HPDE6-E6E7 (cell line): ENCODE data around the gene PFKP.

Experiments used
- DNase-seq: peaks from one replicate; pipeline ENCODE4 v3.0.0; 2011; ENCODE audit warnings: missing footprints; ENCODE audit errors: extremely low spot score

PFKP gene

GRCh38 chr10:3116508-3117100, 49.3 kb downstream of the PFKP start:
- DNase-seq = no peak

GRCh38 chr10:3117486-3117885, 50.1 kb downstream of the PFKP start:
- DNase-seq = no peak

GRCh38 chr10:3118641-3119091, 51.3 kb downstream of the PFKP start:
- DNase-seq = no peak

GRCh38 chr10:3119796-3120459, 52.6 kb downstream of the PFKP start:
- no peak for DNase-seq

GRCh38 chr10:3122034-3122433, 54.7 kb downstream of the PFKP start:
- DNase-seq = no peak

GRCh38 chr10:3122486-3123205, 55.3 kb downstream of the PFKP start:
- no peak for DNase-seq

- DNase-seq = no peak
Observed at GRCh38 chr10:3123571-3124411, 56.4 kb downstream of the PFKP start.

GRCh38 chr10:3124412-3125175, 57.2 kb downstream of the PFKP start:
- no peak for DNase-seq

GRCh38 chr10:3125527-3126170, 58.3 kb downstream of the PFKP start:
- DNase-seq = no peak

GRCh38 chr10:3126249-3126648, 58.9 kb downstream of the PFKP start:
- DNase-seq = no peak

GRCh38 chr10:3126741-3127346, 59.5 kb downstream of the PFKP start:
- DNase-seq = no peak

GRCh38 chr10:3127921-3128320, 60.6 kb downstream of the PFKP start:
- DNase-seq = no peak

- no peak for DNase-seq
Observed at GRCh38 chr10:3128379-3129130, 61.2 kb downstream of the PFKP start.

GRCh38 chr10:3129581-3130340, 62.4 kb downstream of the PFKP start:
- no peak for DNase-seq

GRCh38 chr10:3131098-3131497, 63.8 kb downstream of the PFKP start:
- no peak for DNase-seq

- DNase-seq = no peak
Observed at GRCh38 chr10:3132036-3133025, 65.0 kb downstream of the PFKP start.

- no peak for DNase-seq
Observed at GRCh38 chr10:3133948-3134347, 66.6 kb downstream of the PFKP start.

GRCh38 chr10:3135006-3135405, 67.7 kb downstream of the PFKP start:
- DNase-seq = no peak
